ENCODE data around the gene PRKACA.
A peak's percentile ranks its signal among the peaks of the same experiment; 100 is the strongest.

The PRKACA gene

GRCh38 chr19:14078411-14078810, 39.2 kb downstream of the PRKACA start:
- no peak overlapping the region for H3K4me3 ChIP-seq (ENCODE audit: low read length)
- 0 out of 2 replicates have a peak, but pooled peaks cover 2% of the 10 kb centered on the region for H3F3A ChIP-seq (ENCODE audit: control insufficient read depth, insufficient read depth)
- peaks cover 11% of the 10 kb centered on the region for H3K27me3 ChIP-seq (ENCODE audit: control insufficient read depth, low read length)
- H4K20me1 ChIP-seq (ENCODE audit: control insufficient read depth, insufficient read depth, low read depth, low read length), result no peaks in the 10 kb centered on the region
- H3K9me2 ChIP-seq (replicated peaks; ENCODE audit: control insufficient read depth, low read length), result no peaks in the 10 kb centered on the region
- TF ChIP-seq EZH2phosphoT487 (IDR thresholded peaks at IDR 0.05; ENCODE audit: borderline replicate concordance, low read length), result no peak
- peaks cover 35% of the 10 kb centered on the region for H3K4me1 ChIP-seq (ENCODE audit: control insufficient read depth, low read length)
- H3K27ac ChIP-seq (ENCODE audit: low read depth, low read length), result no peak overlapping the region
- H3K79me2 ChIP-seq (ENCODE audit: control insufficient read depth, low read length), result 0 out of 2 replicates have a peak, but pooled peaks cover 4% of the 10 kb centered on the region
- H3K9me3 ChIP-seq (ENCODE audit: control insufficient read depth, insufficient read depth, low read length), result no peaks in the 10 kb centered on the region
- no peaks in the 10 kb centered on the region for H3K36me3 ChIP-seq (ENCODE audit: control insufficient read depth, low read length)
- no peak overlapping the region for H3K4me2 ChIP-seq (ENCODE audit: low read length)

- TF ChIP-seq CTCF (IDR thresholded peaks at IDR 0.05; ENCODE audit: low read depth, low read length, poor library complexity, severe bottlenecking) (no peak), EZH2phosphoT487 (IDR thresholded peaks at IDR 0.05; ENCODE audit: borderline replicate concordance, low read length) (no peak)
- H3K27ac ChIP-seq (ENCODE audit: low read depth, low read length), result no peak overlapping the region
- no peaks in the 10 kb centered on the region for H3K36me3 ChIP-seq (ENCODE audit: control insufficient read depth, low read length)
- H3F3A ChIP-seq (ENCODE audit: control insufficient read depth, insufficient read depth), result 0 out of 2 replicates have a peak, but pooled peaks cover 2% of the 10 kb centered on the region
- peaks cover 22% of the 10 kb centered on the region for H3K27me3 ChIP-seq (ENCODE audit: control insufficient read depth, low read length)
- peak overlapping the region; percentile 61 for H3K4me2 ChIP-seq (ENCODE audit: low read length)
- no peaks in the 10 kb centered on the region for H3K9me3 ChIP-seq (ENCODE audit: control insufficient read depth, insufficient read depth, low read length)
- no peaks in the 10 kb centered on the region for H4K20me1 ChIP-seq (ENCODE audit: control insufficient read depth, insufficient read depth, low read depth, low read length)
- H3K4me3 ChIP-seq (ENCODE audit: low read length), result peak overlapping the region; percentile 88
- H3K79me2 ChIP-seq (ENCODE audit: control insufficient read depth, low read length), result no peaks in the 10 kb centered on the region
- H3K4me1 ChIP-seq (ENCODE audit: control insufficient read depth, low read length), result peaks cover 36% of the 10 kb centered on the region
- no peaks in the 10 kb centered on the region for H3K9me2 ChIP-seq (replicated peaks; ENCODE audit: control insufficient read depth, low read length)
These were observed 43.4 kb downstream of the PRKACA start for GRCh38 chr19:14073925-14074838.

GRCh38 chr19:14073261-14073924, 44.2 kb downstream of the PRKACA start:
- Histone ChIP-seq H3K4me3 (ENCODE audit: low read length) (peak overlapping the region; percentile 88), H3K4me2 (ENCODE audit: low read length) (peak overlapping the region; percentile 100), H3F3A (ENCODE audit: control insufficient read depth, insufficient read depth) (0 out of 2 replicates have a peak, but pooled peaks cover 2% of the 10 kb centered on the region), H3K27ac (ENCODE audit: low read depth, low read length) (no peak overlapping the region), H3K9me3 (ENCODE audit: control insufficient read depth, insufficient read depth, low read length) (no peaks in the 10 kb centered on the region), H3K4me1 (ENCODE audit: control insufficient read depth, low read length) (peaks cover 36% of the 10 kb centered on the region), H3K79me2 (ENCODE audit: control insufficient read depth, low read length) (no peaks in the 10 kb centered on the region), H3K36me3 (ENCODE audit: control insufficient read depth, low read length) (no peaks in the 10 kb centered on the region), H3K27me3 (ENCODE audit: control insufficient read depth, low read length) (peaks cover 22% of the 10 kb centered on the region), H3K9me2 (replicated peaks; ENCODE audit: control insufficient read depth, low read length) (no peaks in the 10 kb centered on the region), H4K20me1 (ENCODE audit: control insufficient read depth, insufficient read depth, low read depth, low read length) (no peaks in the 10 kb centered on the region)
- TF ChIP-seq CTCF (IDR thresholded peaks at IDR 0.05; ENCODE audit: low read depth, low read length, poor library complexity, severe bottlenecking) (peak; percentile 27), EZH2phosphoT487 (IDR thresholded peaks at IDR 0.05; ENCODE audit: borderline replicate concordance, low read length) (no peak)
